Mesodermal cell (in vitro differentiated cells): ENCODE results near the gene NDUFS1.
"Not testable (repeated sequence)": the region's sequence is repeated elsewhere in the genome, so short reads cannot be mapped to it uniquely, and the experiment has no call there.

Experiments
- H3K27ac ChIP-seq: 2 replicates; pipeline ENCODE4 v1.7.0; 2013; ENCODE audit warnings: mild to moderate bottlenecking, low read depth, low read length, moderate library complexity; ENCODE audit not compliant: severe bottlenecking
- H3K36me3 ChIP-seq: 2 replicates; pipeline ENCODE4 v1.7.1; 2013; ENCODE audit warnings: mild to moderate bottlenecking, low read length, moderate library complexity; ENCODE audit not compliant: control insufficient read depth, insufficient read depth
- H3K4me1 ChIP-seq: one replicate; pipeline ENCODE4 v1.7.1; 2013; ENCODE audit warnings: mild to moderate bottlenecking, low read length; ENCODE audit not compliant: insufficient read depth, control insufficient read depth, poor library complexity, severe bottlenecking
- H3K4me3 ChIP-seq: 2 replicates; pipeline ENCODE4 v1.7.0; 2013; ENCODE audit warnings: low read length, control low read depth, mild to moderate bottlenecking; ENCODE audit not compliant: insufficient read depth, poor library complexity, severe bottlenecking; ENCODE audit errors: extremely low read depth
- H3K9me3 ChIP-seq: 2 replicates; pipeline ENCODE4 v1.7.1; 2013; ENCODE audit warnings: mild to moderate bottlenecking, low read length, moderate library complexity; ENCODE audit not compliant: control insufficient read depth
- WGBS, 2 experiments: methylation state at CpG; one replicate each; pipeline ENCODE4 v1.1.5; 2013; ENCODE audit warnings: missing lambda C conversion rate in 2 of 2; ENCODE audit not compliant: insufficient coverage in 2 of 2; 5-methylcytosine and 5-hydroxymethylcytosine counted together

NDUFS1 gene

GRCh38 chr2:206083602-206084438 lies 75.4 kb downstream of the NDUFS1 start:
- WGBS, 2 experiments: 8 to 14% methylated on average over 5 of the region's 14 CpGs
- H3K36me3 ChIP-seq: no peaks in the 10 kb centered on the region
- peak overlapping the region; percentile 78 for H3K4me3 ChIP-seq
- H3K9me3 ChIP-seq: peaks cover 3% of the 10 kb centered on the region
- peak overlapping the region; percentile 96 for H3K27ac ChIP-seq
- H3K4me1 ChIP-seq: peaks cover 8% of the 10 kb centered on the region

GRCh38 chr2:206082298-206082843 lies 76.9 kb downstream of the NDUFS1 start:
- no peak overlapping the region for H3K27ac ChIP-seq
- no peaks in the 10 kb centered on the region for H3K36me3 ChIP-seq
- peaks cover 8% of the 10 kb centered on the region for H3K4me1 ChIP-seq
- no peak overlapping the region for H3K4me3 ChIP-seq
- H3K9me3 ChIP-seq: no peaks in the 10 kb centered on the region
- no CpG with 5 or more reads among the region's 4 CpGs for WGBS, 2 experiments

- H3K4me1 ChIP-seq: peaks cover 8% of the 10 kb centered on the region
- no peak overlapping the region for H3K27ac ChIP-seq
- H3K4me3 ChIP-seq: no peak overlapping the region
- no peaks in the 10 kb centered on the region for H3K9me3 ChIP-seq
- no peaks in the 10 kb centered on the region for H3K36me3 ChIP-seq
- WGBS, 2 experiments: 76 to 86% methylated on average over 1 to 2 of the region's 4 CpGs
Observed at GRCh38 chr2:206080927-206081326, 78.3 kb downstream of the NDUFS1 start.

- Histone ChIP-seq H3K9me3 (no peaks in the 10 kb centered on the region), H3K4me1 (peaks cover 8% of the 10 kb centered on the region), H3K36me3 (no peaks in the 10 kb centered on the region), H3K4me3 (no peak overlapping the region), H3K27ac (no peak overlapping the region)
- 13 to 37% methylated on average over 6 to 9 of the region's 9 CpGs for WGBS, 2 experiments
Observed at GRCh38 chr2:206079699-206080465, 79.4 kb downstream of the NDUFS1 start.

GRCh38 chr2:206077879-206078278 lies 81.4 kb downstream of the NDUFS1 start:
- not testable (repeated sequence) for H3K27ac ChIP-seq, H3K36me3 ChIP-seq, H3K9me3 ChIP-seq, H3K4me1 ChIP-seq, H3K4me3 ChIP-seq
- 82 to 100% methylated on average over 1 to 2 of the region's 5 CpGs for WGBS, 2 experiments

- H3K4me3 ChIP-seq: no peak overlapping the region
- no peaks in the 10 kb centered on the region for H3K4me1 ChIP-seq
- no peaks in the 10 kb centered on the region for H3K9me3 ChIP-seq
- H3K36me3 ChIP-seq: peaks cover 9% of the 10 kb centered on the region
- 100% methylated on average over 1 of the region's 1 CpG for WGBS, 2 experiments
- H3K27ac ChIP-seq: no peak overlapping the region
Observed at GRCh38 chr2:206075113-206075512, 84.1 kb downstream of the NDUFS1 start.

GRCh38 chr2:206071807-206072206 lies 87.4 kb downstream of the NDUFS1 start:
- peaks cover 9% of the 10 kb centered on the region for H3K36me3 ChIP-seq
- no peak overlapping the region for H3K4me3 ChIP-seq
- no peak overlapping the region for H3K27ac ChIP-seq
- no peaks in the 10 kb centered on the region for H3K9me3 ChIP-seq
- WGBS, 2 experiments: 86% methylated on average over 1 of the region's 1 CpG; no CpG with 5 or more reads in 1 of the 2 experiments
- no peaks in the 10 kb centered on the region for H3K4me1 ChIP-seq

- Histone ChIP-seq H3K4me3 (no peak overlapping the region), H3K9me3 (no peaks in the 10 kb centered on the region), H3K27ac (no peak overlapping the region), H3K4me1 (no peaks in the 10 kb centered on the region), H3K36me3 (peaks cover 9% of the 10 kb centered on the region)
- 83 to 100% methylated on average over 1 of the region's 2 CpGs for WGBS, 2 experiments
Observed at GRCh38 chr2:206069417-206069816, 89.8 kb downstream of the NDUFS1 start.

GRCh38 chr2:206068207-206068606 lies 91.0 kb downstream of the NDUFS1 start:
- Histone ChIP-seq H3K36me3 (peaks cover 2% of the 10 kb centered on the region), H3K4me1 (no peaks in the 10 kb centered on the region), H3K27ac (no peak overlapping the region), H3K4me3 (no peak overlapping the region), H3K9me3 (no peaks in the 10 kb centered on the region)
- 89% methylated on average over 1 of the region's 1 CpG; no CpG with 5 or more reads in 1 of the 2 experiments for WGBS, 2 experiments
